Measurements from ENCODE around the gene SLC17A9. TPM values are rescaled to one million over a fixed set of nuclear protein-coding genes. Genes with fewer than 3 reads are reported as not detected.

SLC17A9 gene
- total RNA-seq, 1 donor from 2014 or later = not detected

DNA sequence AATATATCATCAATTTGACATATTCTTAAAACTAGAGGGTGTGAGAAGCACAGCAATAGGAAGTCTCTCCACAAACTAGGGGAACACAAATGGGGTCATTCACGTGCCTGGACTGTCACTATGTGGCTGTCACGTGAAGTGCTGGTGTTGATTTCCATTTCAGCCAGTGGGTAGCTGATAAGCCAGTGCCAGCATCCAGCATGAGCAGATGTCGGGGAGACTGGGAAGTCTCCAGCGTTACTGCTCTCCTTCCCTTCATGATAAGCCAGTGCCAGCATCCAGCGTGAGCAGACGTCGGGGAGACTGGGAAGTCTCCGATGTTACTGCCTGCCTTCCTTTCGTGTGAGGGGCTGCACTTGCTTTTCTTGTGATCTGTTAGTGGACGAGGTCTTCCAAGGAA lies 5.6 kb upstream of the SLC17A9 start:
- peaks cover 48 to 69% (median 66%) of the 10 kb centered on the region in 3 donors for H3K36me3 ChIP-seq (ENCODE audit: control insufficient read depth in 3 of 3, insufficient read depth in 3 of 3, low read length in 3 of 3)
- H3K9ac ChIP-seq (ENCODE audit: low read depth in 1 of 3, low read length in 3 of 3) = peak overlapping the region in 1 of 3 donors; percentile 58

DNA sequence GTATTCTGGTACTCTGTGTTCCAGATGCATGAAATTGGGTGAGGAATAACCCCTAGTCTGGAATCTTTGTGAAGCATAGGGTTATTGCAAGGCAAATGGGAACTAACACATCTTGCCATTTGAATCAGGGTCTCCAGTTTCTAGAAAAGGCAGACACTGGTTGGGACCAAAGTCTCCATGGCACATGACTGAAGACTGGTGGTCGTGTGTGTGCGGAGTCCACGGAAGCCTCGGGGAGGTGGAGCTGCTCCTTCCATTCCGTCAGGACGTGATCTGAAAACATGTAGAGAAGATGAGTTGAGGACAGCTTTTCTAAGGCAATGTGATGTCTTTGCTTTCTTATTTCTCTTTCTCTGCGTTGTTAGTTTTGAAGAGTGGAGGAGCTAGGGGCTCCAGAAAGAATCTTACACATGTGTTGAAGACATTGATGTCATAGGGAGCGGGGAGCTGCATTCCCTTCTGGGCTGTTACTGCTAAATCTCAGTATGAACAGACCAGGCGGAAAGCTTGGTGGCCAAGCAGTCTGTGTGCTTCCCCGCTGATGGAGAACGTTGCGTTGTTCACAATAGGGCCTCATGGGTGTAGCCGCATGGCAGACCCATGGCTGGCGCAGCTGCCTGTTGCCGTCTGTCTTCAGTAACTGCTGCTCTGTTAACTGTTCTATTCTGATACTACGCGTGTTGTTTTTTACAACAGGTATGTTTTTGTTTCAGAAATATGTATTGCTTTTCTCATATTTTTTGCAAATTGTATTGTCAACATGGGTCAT lies 4.8 kb upstream of the SLC17A9 start:
- no peak overlapping the region for H3K27ac ChIP-seq (ENCODE audit: low read depth, low read length)
- H3K36me3 ChIP-seq (ENCODE audit: control insufficient read depth in 3 of 3, insufficient read depth in 3 of 3, low read length in 3 of 3) = peaks cover 48 to 66% (median 65%) of the 10 kb centered on the region in 3 donors

More for the DNA sequence above, 5.6 kb upstream of the SLC17A9 start:
- Histone ChIP-seq H3K27ac (ENCODE audit: low read depth, low read length) (no peak overlapping the region), H3K4me3 (ENCODE audit: low read length in 3 of 3) (no peak overlapping the region), H3K4me1 (ENCODE audit: control insufficient read depth in 3 of 3, insufficient read depth in 3 of 3, low read length in 3 of 3) (peaks cover 0 to 21% (median 14%) of the 10 kb centered on the region in 3 donors), H3K9me3 (ENCODE audit: control insufficient read depth in 3 of 3, low read length in 3 of 3) (no peaks in the 10 kb centered on the region), H3K27me3 (ENCODE audit: control insufficient read depth in 3 of 3, insufficient read depth in 3 of 3, low read length in 3 of 3) (no peaks in the 10 kb centered on the region)

DNA sequence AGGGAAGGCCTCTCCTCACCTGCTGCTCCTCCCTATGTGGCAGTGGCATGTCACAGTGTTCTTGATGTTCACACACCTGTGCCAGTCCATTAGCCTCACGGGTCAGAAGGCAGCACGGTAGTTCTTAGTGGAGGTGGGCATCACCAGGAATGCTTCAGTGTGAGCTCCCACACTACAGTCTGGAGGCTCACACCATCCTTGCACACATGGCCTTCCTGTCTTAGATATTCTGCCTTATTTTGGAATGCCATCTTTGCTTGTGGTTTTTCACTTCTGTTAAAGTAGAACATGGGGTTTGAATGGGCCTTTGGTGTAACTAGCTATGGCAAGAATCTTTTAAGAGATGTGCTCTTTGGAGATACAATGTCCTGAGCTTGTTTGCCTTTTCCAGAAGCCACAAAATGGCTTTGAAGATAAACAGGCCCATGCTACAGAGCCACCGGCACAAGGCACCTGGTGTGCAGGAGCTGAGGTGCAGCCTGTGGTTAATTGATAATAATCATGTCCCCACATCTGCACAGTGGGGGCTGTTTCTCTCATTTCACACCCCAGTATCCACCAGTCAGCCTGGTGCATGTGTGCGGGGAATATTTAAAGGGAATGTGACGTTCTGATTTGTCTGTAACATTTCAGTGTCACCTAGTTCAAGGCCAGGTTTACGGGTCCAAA lies 3.2 kb upstream of the SLC17A9 start:
- Histone ChIP-seq H3K27me3 (ENCODE audit: control insufficient read depth in 3 of 3, insufficient read depth in 3 of 3, low read length in 3 of 3) (no peaks in the 10 kb centered on the region), H3K36me3 (ENCODE audit: control insufficient read depth in 3 of 3, insufficient read depth in 3 of 3, low read length in 3 of 3) (peaks cover 41 to 54% (median 52%) of the 10 kb centered on the region in 3 donors), H3K4me3 (ENCODE audit: low read length in 3 of 3) (no peak overlapping the region), H3K27ac (ENCODE audit: low read depth, low read length) (no peak overlapping the region), H3K9ac (ENCODE audit: low read depth in 1 of 3, low read length in 3 of 3) (peak overlapping the region in 1 of 3 donors; percentile 8), H3K4me1 (ENCODE audit: control insufficient read depth in 3 of 3, insufficient read depth in 3 of 3, low read length in 3 of 3) (peaks cover 9 to 36% (median 35%) of the 10 kb centered on the region in 3 donors), H3K9me3 (ENCODE audit: control insufficient read depth in 3 of 3, low read length in 3 of 3) (no peaks in the 10 kb centered on the region)

More for the DNA sequence above, 4.8 kb upstream of the SLC17A9 start:
- Histone ChIP-seq H3K4me1 (ENCODE audit: control insufficient read depth in 3 of 3, insufficient read depth in 3 of 3, low read length in 3 of 3) (peaks cover 0 to 25% (median 20%) of the 10 kb centered on the region in 3 donors), H3K9ac (ENCODE audit: low read depth in 1 of 3, low read length in 3 of 3) (no peak overlapping the region), H3K4me3 (ENCODE audit: low read length in 3 of 3) (no peak overlapping the region), H3K27me3 (ENCODE audit: control insufficient read depth in 3 of 3, insufficient read depth in 3 of 3, low read length in 3 of 3) (no peaks in the 10 kb centered on the region), H3K9me3 (ENCODE audit: control insufficient read depth in 3 of 3, low read length in 3 of 3) (no peaks in the 10 kb centered on the region)

DNA sequence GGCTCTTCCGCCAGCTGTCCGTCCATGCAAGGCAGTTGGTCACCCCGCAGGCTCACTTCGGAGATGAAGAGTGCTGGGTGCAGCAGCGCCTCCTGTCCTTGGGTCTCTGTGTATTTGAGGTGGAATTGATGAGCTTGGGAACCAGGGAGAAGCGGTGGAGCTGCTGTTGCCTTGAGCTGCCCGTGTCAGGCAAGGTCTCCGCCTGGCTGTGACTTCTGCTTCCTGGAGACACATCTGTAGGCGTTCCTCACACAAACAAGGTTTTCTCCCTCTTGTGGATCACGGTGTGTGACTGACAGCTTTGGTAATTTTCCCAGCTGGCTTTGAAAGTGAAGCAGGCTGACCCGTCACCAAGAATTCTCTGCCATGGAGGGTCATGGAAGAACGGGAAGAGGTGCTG lies 2.5 kb upstream of the SLC17A9 start:
- Histone ChIP-seq H3K4me1 (ENCODE audit: control insufficient read depth in 3 of 3, insufficient read depth in 3 of 3, low read length in 3 of 3) (peaks cover 9 to 41% (median 40%) of the 10 kb centered on the region in 3 donors), H3K36me3 (ENCODE audit: control insufficient read depth in 3 of 3, insufficient read depth in 3 of 3, low read length in 3 of 3) (peaks cover 35 to 47% (median 45%) of the 10 kb centered on the region in 3 donors), H3K27ac (ENCODE audit: low read depth, low read length) (no peak overlapping the region), H3K4me3 (ENCODE audit: low read length in 3 of 3) (no peak overlapping the region), H3K9me3 (ENCODE audit: control insufficient read depth in 3 of 3, low read length in 3 of 3) (no peaks in the 10 kb centered on the region), H3K27me3 (ENCODE audit: control insufficient read depth in 3 of 3, insufficient read depth in 3 of 3, low read length in 3 of 3) (no peaks in the 10 kb centered on the region), H3K9ac (ENCODE audit: low read depth in 1 of 3, low read length in 3 of 3) (peak overlapping the region in 1 of 3 donors; percentile 25)

DNA sequence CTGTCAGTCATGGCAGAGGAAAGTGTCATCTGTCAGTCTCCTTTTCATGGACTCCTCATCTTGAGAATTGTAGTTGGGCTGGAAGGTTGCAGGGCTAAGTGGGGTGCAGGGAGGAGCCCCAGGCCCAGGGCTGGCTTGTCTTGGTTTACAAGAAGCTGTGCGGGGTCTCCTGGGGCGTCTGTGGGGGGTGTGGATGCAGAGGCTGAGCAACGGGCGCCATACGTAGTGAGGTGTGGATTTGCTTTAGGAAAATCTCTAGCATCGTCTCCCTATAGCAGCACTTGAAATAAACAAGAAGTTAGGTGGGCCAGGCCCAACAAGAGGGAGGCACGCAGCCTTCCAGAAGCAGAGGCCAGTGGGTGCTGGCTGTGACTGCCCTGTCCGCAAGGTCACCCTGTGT lies 1.8 kb upstream of the SLC17A9 start:
- Histone ChIP-seq H3K27ac (ENCODE audit: low read depth, low read length) (no peak overlapping the region), H3K9me3 (ENCODE audit: control insufficient read depth in 3 of 3, low read length in 3 of 3) (no peaks in the 10 kb centered on the region), H3K36me3 (ENCODE audit: control insufficient read depth in 3 of 3, insufficient read depth in 3 of 3, low read length in 3 of 3) (peaks cover 30 to 39% (median 38%) of the 10 kb centered on the region in 3 donors), H3K27me3 (ENCODE audit: control insufficient read depth in 3 of 3, insufficient read depth in 3 of 3, low read length in 3 of 3) (no peaks in the 10 kb centered on the region), H3K9ac (ENCODE audit: low read depth in 1 of 3, low read length in 3 of 3) (no peak overlapping the region), H3K4me3 (ENCODE audit: low read length in 3 of 3) (no peak overlapping the region), H3K4me1 (ENCODE audit: control insufficient read depth in 3 of 3, insufficient read depth in 3 of 3, low read length in 3 of 3) (peaks cover 12 to 45% (median 41%) of the 10 kb centered on the region in 3 donors)

DNA sequence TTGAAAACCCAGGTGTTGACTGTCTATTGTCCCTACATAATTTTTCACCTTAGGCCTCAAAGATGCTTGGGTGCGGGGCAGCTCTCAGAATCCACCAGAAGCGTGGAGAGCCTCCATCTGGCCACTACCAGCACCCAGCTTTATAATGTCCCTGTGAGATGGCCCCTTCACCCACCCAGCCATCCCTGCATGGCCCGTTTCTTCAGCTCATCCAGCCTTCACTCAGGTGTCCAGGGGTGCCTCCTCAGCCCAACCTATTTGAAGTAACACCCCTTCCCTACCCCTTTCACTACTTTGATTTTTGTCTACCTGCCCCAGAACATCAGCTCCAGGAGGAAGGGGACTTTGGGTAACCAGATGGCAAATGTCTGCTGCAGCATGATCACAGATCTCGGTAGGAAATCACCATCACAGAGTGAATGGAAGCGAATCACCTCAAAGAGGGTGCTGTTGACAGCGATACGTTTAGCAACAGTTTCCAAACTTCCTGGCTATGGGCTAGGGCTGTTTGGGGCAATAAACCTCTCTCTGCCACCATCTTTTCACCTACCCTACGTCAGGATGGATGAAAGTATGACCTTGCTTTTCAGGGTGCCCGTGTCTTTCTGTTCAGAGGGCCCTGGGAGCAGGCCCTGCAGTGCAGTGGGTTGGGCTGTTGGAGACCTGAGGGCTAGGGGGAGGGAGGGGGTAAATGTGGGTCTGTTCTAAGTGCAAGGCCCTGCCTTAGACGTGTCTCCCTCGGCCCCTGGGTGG lies 1.2 kb upstream of the SLC17A9 start:
- H3K27me3 ChIP-seq (ENCODE audit: control insufficient read depth in 3 of 3, insufficient read depth in 3 of 3, low read length in 3 of 3) = no peaks in the 10 kb centered on the region
- no peak overlapping the region for H3K4me3 ChIP-seq (ENCODE audit: low read length in 3 of 3)
- H3K9me3 ChIP-seq (ENCODE audit: control insufficient read depth in 3 of 3, low read length in 3 of 3) = no peaks in the 10 kb centered on the region
- H3K36me3 ChIP-seq (ENCODE audit: control insufficient read depth in 3 of 3, insufficient read depth in 3 of 3, low read length in 3 of 3) = peaks cover 24 to 34% (median 32%) of the 10 kb centered on the region in 3 donors
- H3K27ac ChIP-seq (ENCODE audit: low read depth, low read length) = no peak overlapping the region
- no peak overlapping the region for H3K9ac ChIP-seq (ENCODE audit: low read depth in 1 of 3, low read length in 3 of 3)
- peaks cover 13 to 50% (median 47%) of the 10 kb centered on the region in 3 donors for H3K4me1 ChIP-seq (ENCODE audit: control insufficient read depth in 3 of 3, insufficient read depth in 3 of 3, low read length in 3 of 3)

DNA sequence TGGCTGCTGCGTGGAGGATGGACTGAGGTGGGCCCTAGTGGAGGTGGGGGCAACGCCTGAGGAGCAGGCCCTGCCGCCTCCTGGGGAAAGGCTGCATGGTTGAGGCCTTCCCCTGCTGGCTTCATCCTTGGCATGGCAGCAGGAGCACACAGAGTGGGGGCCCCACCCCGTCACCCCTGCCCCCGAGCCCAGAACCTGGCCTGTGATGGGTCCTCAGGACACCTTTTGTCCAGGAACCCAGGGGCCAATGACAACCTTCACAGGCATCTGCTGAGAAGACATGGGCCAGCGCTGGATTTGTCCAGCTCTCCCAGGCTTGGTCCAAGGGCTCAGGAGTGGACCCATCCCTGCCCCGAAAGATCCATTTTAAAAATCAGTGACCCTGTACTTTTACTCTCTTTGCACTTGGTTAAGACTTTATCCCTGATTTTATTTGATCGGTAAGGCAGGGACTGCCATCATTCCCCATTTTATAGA lies 575 bp upstream of the SLC17A9 start:
- Histone ChIP-seq H3K36me3 (ENCODE audit: control insufficient read depth in 3 of 3, insufficient read depth in 3 of 3, low read length in 3 of 3) (peaks cover 18 to 27% (median 26%) of the 10 kb centered on the region in 3 donors), H3K9ac (ENCODE audit: low read depth in 1 of 3, low read length in 3 of 3) (peak overlapping the region in 1 of 3 donors; percentile 33), H3K4me3 (ENCODE audit: low read length in 3 of 3) (peak overlapping the region in 2 of 3 donors; percentile 41 to 54), H3K4me1 (ENCODE audit: control insufficient read depth in 3 of 3, insufficient read depth in 3 of 3, low read length in 3 of 3) (peaks cover 13 to 45% (median 44%) of the 10 kb centered on the region in 3 donors), H3K27me3 (ENCODE audit: control insufficient read depth in 3 of 3, insufficient read depth in 3 of 3, low read length in 3 of 3) (no peaks in the 10 kb centered on the region), H3K27ac (ENCODE audit: low read depth, low read length) (no peak overlapping the region), H3K9me3 (ENCODE audit: control insufficient read depth in 3 of 3, low read length in 3 of 3) (no peaks in the 10 kb centered on the region)

DNA sequence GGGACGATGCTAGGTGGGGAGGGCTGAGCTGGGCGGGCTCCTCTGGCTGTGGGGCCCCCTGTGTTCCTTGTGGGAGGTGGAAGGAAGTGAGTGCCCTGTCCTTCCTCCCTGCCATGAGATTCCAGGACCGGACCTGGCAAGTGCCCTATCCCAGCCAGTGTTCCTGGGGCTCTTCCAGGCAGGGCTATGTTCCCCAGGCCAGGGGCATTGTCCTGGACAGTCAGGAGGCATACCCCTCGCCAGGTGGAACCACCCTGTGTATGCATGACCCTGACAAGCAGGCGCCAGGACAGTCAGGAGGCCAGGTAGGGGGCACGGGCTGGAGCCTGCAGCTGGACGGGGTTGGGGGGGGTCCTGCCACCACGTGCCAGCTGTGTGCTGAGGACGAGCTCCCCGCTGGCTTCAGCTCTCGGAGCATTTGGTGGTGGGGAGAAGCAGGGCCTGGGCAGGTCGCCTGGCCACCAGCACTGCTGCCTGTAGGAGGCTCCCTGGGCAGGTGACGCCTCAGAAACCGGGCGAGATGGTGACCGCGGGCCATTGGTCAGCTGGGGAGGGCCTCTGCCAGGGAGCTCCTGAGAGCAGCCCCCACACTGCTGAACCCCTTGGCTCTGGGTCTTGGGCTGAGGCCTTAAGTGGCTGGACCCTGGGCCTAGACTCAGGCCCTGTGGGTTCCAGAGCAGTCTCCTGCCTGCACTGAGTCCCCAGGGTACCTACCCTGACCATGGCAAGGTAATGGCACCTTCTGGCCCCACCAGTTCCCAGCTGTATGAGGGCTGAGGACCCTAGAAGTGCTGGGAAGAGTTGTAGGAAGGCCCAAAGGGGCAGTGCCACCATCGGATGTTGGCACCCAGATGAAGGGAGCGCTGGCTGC lies 694 bp downstream of the SLC17A9 start:
- H3K9me3 ChIP-seq (ENCODE audit: control insufficient read depth in 3 of 3, low read length in 3 of 3) = no peaks in the 10 kb centered on the region
- H3K4me1 ChIP-seq (ENCODE audit: control insufficient read depth in 3 of 3, insufficient read depth in 3 of 3, low read length in 3 of 3) = peaks cover 13 to 38% (median 35%) of the 10 kb centered on the region in 3 donors
- H3K4me3 ChIP-seq (ENCODE audit: low read length in 3 of 3) = peak overlapping the region; percentile 32 to 52 (median 48)
- H3K27ac ChIP-seq (ENCODE audit: low read depth, low read length) = no peak overlapping the region
- H3K36me3 ChIP-seq (ENCODE audit: control insufficient read depth in 3 of 3, insufficient read depth in 3 of 3, low read length in 3 of 3) = peaks cover 13 to 17% (median 16%) of the 10 kb centered on the region in 3 donors
- no peaks in the 10 kb centered on the region for H3K27me3 ChIP-seq (ENCODE audit: control insufficient read depth in 3 of 3, insufficient read depth in 3 of 3, low read length in 3 of 3)
- peak overlapping the region; percentile 50 to 65 (median 62) for H3K9ac ChIP-seq (ENCODE audit: low read depth in 1 of 3, low read length in 3 of 3)

Data from skeletal muscle tissue (tissue), 4 donors.